Mesenchymal stem cell (in vitro differentiated cells and primary cell): Measurements from ENCODE around the gene DNAJC27.

ENCODE experiments used
- DNase-seq: peaks from one replicate; pipeline ENCODE4 v3.0.0-alpha.2; 2013
- H2AFZ ChIP-seq: one replicate; pipeline ENCODE4 v1.6.1; 2013; ENCODE audit warnings: low read depth, mild to moderate bottlenecking, control low read depth, inconsistent platforms, low read length, moderate library complexity
- H2AK5ac ChIP-seq: 2 replicates; pipeline ENCODE4 v1.6.1; 2013; ENCODE audit warnings: low read length, moderate library complexity, mild to moderate bottlenecking, inconsistent platforms; ENCODE audit not compliant: severe bottlenecking
- H2BK120ac ChIP-seq: one replicate; pipeline ENCODE4 v1.6.1; 2013; ENCODE audit warnings: low read depth, mild to moderate bottlenecking, inconsistent platforms, low read length, moderate library complexity
- H2BK12ac ChIP-seq, 2 experiments: one replicate each; pipeline ENCODE4 v1.6.1; 2013; ENCODE audit warnings: inconsistent platforms in 2 of 2, low read length in 2 of 2, mild to moderate bottlenecking in 2 of 2, moderate library complexity in 2 of 2, control low read depth in 1 of 2
- H2BK15ac ChIP-seq: one replicate; pipeline ENCODE4 v1.6.1; 2013; ENCODE audit warnings: mild to moderate bottlenecking, low read depth, inconsistent platforms; ENCODE audit not compliant: poor library complexity, severe bottlenecking
- H2BK5ac ChIP-seq: 2 replicates; pipeline ENCODE4 v1.6.1; 2013; ENCODE audit warnings: low read depth, mild to moderate bottlenecking, low read length, control low read depth, inconsistent platforms; ENCODE audit not compliant: poor library complexity, severe bottlenecking
- H3K14ac ChIP-seq, 2 experiments: one replicate each; pipeline ENCODE4 v1.6.1; 2013; ENCODE audit warnings: inconsistent platforms in 2 of 2, low read length in 2 of 2, control low read depth in 1 of 2, mild to moderate bottlenecking in 1 of 2, moderate library complexity in 1 of 2
- H3K18ac ChIP-seq, 2 experiments: one replicate each; pipeline ENCODE4 v1.6.1; 2013; ENCODE audit warnings: inconsistent platforms in 2 of 2, low read length in 2 of 2, control low read depth in 1 of 2, low read depth in 1 of 2, mild to moderate bottlenecking in 1 of 2
- H3K23ac ChIP-seq, 2 experiments: one replicate each; pipeline ENCODE4 v1.6.1; 2013; ENCODE audit warnings: inconsistent platforms in 2 of 2, low read length in 2 of 2, mild to moderate bottlenecking in 2 of 2, moderate library complexity in 2 of 2, control low read depth in 1 of 2
- H3K27ac ChIP-seq: 2 replicates; pipeline ENCODE4 v1.5.1; 2013; ENCODE audit warnings: mild to moderate bottlenecking, moderate library complexity, low read length, control low read depth, inconsistent platforms; ENCODE audit not compliant: poor library complexity, severe bottlenecking
- H3K27me3 ChIP-seq, 2 experiments: 2 replicates each; pipeline versions ENCODE4 v1.6.1 to v1.7.0; 2013; ENCODE audit warnings: low read length in 2 of 2, mild to moderate bottlenecking in 2 of 2, moderate library complexity in 2 of 2, control low read depth in 1 of 2, inconsistent platforms in 1 of 2; ENCODE audit not compliant: control insufficient read depth in 1 of 2, insufficient read depth in 1 of 2
- H3K36me3 ChIP-seq, 2 experiments: 2 replicates each; pipeline versions ENCODE4 v1.6.1 to v1.7.0; 2013; ENCODE audit warnings: low read length in 2 of 2, control low read depth in 1 of 2, inconsistent platforms in 1 of 2, low read depth in 1 of 2, mild to moderate bottlenecking in 1 of 2; ENCODE audit not compliant: insufficient read depth in 2 of 2, control insufficient read depth in 1 of 2
- H3K4ac ChIP-seq, 2 experiments: one replicate each; pipeline ENCODE4 v1.6.1; 2013; ENCODE audit warnings: inconsistent platforms in 2 of 2, low read length in 2 of 2, mild to moderate bottlenecking in 2 of 2, moderate library complexity in 2 of 2, control low read depth in 1 of 2, low read depth in 1 of 2
- H3K4me1 ChIP-seq: 2 replicates; pipeline ENCODE4 v1.6.1; 2013; ENCODE audit warnings: low read depth, low read length, control low read depth; ENCODE audit not compliant: control insufficient read depth, insufficient read depth
- H3K4me2 ChIP-seq: 2 replicates; pipeline ENCODE4 v1.6.1; 2013; ENCODE audit warnings: low read length, mild to moderate bottlenecking, inconsistent platforms; ENCODE audit not compliant: poor library complexity, severe bottlenecking
- H3K4me3 ChIP-seq, 2 experiments: 2 replicates each; pipeline versions ENCODE4 v1.5.1 to v1.7.0; 2013; ENCODE audit warnings: low read length in 2 of 2, mild to moderate bottlenecking in 2 of 2, control low read depth in 1 of 2, low read depth in 1 of 2; ENCODE audit not compliant: insufficient read depth in 1 of 2
- H3K79me1 ChIP-seq: replicated peaks from 2 replicates; pipeline ENCODE4 v1.6.1; 2013; ENCODE audit warnings: mild to moderate bottlenecking, control low read depth, low read length, inconsistent platforms; ENCODE audit not compliant: poor library complexity, severe bottlenecking
- H3K9ac ChIP-seq: 2 replicates; pipeline ENCODE4 v1.7.0; 2013; ENCODE audit warnings: mild to moderate bottlenecking, low read length, moderate library complexity
- H3K9me3 ChIP-seq: 2 replicates; pipeline ENCODE4 v1.7.0; 2013; ENCODE audit warnings: mild to moderate bottlenecking, low read length; ENCODE audit not compliant: control insufficient read depth
- H4K8ac ChIP-seq: one replicate; pipeline ENCODE4 v1.6.1; 2013; ENCODE audit warnings: inconsistent platforms, mild to moderate bottlenecking, low read length, moderate library complexity
- H4K91ac ChIP-seq: one replicate; pipeline ENCODE4 v1.6.1; 2013; ENCODE audit warnings: mild to moderate bottlenecking, low read length, inconsistent platforms
- WGBS: methylation state at CpG from one replicate; pipeline ENCODE4 v1.1.7; 2013; ENCODE audit warnings: mixed read lengths; 5-methylcytosine and 5-hydroxymethylcytosine counted together

The DNAJC27 gene

DNA sequence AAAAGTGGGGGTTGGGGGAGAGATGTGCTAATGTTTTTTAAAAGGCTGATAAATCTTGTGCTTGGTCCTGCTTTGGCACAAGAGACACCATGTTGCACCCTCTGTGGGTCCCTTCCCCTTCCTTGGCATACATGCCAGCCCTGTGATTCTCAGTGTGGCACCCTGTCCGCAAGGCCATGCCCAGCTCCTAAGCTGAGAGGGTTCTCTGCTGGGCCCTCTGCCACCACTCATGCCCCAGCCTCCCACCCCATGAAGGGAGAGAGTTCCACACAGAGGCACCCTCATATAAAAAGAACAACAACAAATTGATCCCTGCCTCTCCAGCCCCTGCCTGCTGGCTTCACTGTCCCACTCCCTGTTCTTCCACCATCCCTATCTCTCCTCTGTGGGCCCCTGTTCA lies 49.2 kb downstream of the DNAJC27 start:
- Histone ChIP-seq H3K27me3 (no peaks in the 10 kb centered on the region), H3K9me3 (no peaks in the 10 kb centered on the region), H2AFZ (no peak overlapping the region), H2BK5ac (no peak overlapping the region), H3K4me3 (no peak overlapping the region), H3K9ac (no peak overlapping the region), H3K36me3 (peaks cover 10 to 12% of the 10 kb centered on the region in 2 experiments), H2BK15ac (peak overlapping the region; percentile 71), H3K23ac (no peak overlapping the region), H4K91ac (no peak overlapping the region), H3K4ac (no peak overlapping the region), H3K4me1 (peaks cover 15% of the 10 kb centered on the region), H2BK120ac (no peak overlapping the region), H3K14ac (no peak overlapping the region), H3K27ac (no peak overlapping the region), H3K18ac (no peak overlapping the region), H4K8ac (no peak overlapping the region), H3K4me2 (no peak overlapping the region), H2AK5ac (no peak overlapping the region), H3K79me1 (peaks cover 13% of the 10 kb centered on the region), H2BK12ac (no peak overlapping the region)
- 100% methylated on average over 1 of the region's 1 CpG for WGBS
- no peak for DNase-seq

DNA sequence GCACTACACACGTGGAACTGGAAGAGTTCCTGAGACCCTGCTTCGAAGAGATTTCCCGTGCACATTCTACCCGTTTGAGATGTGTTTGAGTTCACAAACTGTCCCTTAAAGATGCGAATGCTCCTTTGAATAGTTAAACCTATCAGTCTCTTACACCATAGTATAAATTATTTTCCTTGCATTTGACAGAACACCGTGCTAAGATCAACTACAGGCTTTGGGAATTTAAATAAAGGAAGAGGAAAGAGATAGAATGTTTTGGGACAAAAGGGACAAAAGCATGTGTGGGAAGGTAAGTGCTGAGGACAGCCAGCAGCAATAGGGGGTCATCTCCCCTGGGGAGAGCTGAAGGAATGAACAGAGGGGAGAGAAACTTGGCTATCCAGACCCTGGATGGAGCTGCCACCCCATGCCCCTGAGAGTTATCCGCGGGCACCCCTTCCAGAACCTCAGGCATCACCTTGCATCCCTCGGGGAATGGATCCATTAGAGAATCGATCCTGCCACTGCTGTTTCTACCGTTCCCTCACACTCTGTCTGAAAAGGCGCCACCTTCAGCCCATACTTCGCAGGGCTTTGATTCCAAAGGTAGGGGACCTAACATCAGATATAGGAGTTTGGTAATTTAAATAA lies 50.8 kb downstream of the DNAJC27 start:
- Histone ChIP-seq H3K27me3 (no peaks in the 10 kb centered on the region), H3K27ac (no peak overlapping the region), H3K79me1 (peaks cover 20% of the 10 kb centered on the region), H2BK12ac (no peak overlapping the region), H3K9me3 (no peaks in the 10 kb centered on the region), H3K4me3 (peak overlapping the region; percentile 61 to 73), H3K9ac (peak overlapping the region; percentile 66), H3K4me2 (peak overlapping the region; percentile 88), H3K36me3 (peaks cover 18% of the 10 kb centered on the region in 2 experiments), H4K8ac (no peak overlapping the region), H2BK120ac (no peak overlapping the region), H3K14ac (no peak overlapping the region), H3K4me1 (peaks cover 20% of the 10 kb centered on the region), H2BK15ac (peak overlapping the region; percentile 29), H2AFZ (peak overlapping the region; percentile 60), H2BK5ac (no peak overlapping the region), H3K4ac (no peak overlapping the region), H3K23ac (no peak overlapping the region), H2AK5ac (no peak overlapping the region), H3K18ac (no peak overlapping the region), H4K91ac (no peak overlapping the region)
- DNase-seq: peak; percentile 38
- 32% methylated on average over 8 of the region's 13 CpGs for WGBS

DNA sequence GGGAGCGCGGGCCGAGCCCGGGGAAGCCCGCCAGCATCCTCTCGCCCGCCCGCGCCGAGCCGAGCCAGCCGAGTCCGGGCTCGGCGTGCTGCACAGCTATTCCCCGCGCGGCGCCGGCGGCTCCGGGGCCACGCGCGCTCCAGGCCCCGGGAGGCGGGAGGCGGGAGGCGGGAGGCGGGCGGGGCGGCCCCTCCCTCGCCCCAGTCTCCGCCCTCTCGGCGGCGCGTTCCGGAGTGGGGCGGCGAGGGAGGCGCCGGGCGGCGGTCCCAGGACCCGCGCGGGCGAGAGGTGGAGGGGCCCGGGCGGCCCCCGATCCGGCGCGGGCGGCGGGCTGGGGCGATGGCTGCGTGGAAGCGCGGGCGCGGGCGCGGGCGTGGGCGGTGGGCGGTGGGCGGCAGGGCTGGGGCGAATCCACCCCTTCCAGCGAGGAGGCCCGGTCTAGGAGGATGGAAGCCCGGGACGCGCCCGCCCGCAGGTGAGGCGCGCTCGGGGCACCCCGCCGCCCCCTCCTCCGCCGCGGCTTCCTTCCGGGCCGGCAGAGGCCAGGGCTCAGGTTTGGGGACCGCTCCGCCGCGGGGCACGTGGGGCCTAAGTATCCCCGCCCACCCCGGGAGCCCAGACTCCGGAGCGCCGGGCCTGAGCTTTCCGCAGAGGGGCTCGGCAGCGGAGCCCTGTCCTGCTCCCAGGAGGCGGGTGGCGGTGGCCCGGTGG lies 51.5 kb downstream of the DNAJC27 start, which contains the start of gene ADCY3:
Gene ADCY3 (minus strand): TSS at position 140 of the 711 bp plus-strand sequence. CDS start 1,250 bp downstream, outside the sequence.
- 1% methylated on average over 53 of the region's 103 CpGs for WGBS
- H3K9me3 ChIP-seq: no peaks in the 10 kb centered on the region
- H3K27ac ChIP-seq: no peak within 1 kb of the TSS
- H2AFZ ChIP-seq: peak within 1 kb of the TSS; percentile 60
- H4K91ac ChIP-seq: peak within 1 kb of the TSS; percentile 82
- H3K9ac ChIP-seq: peak within 1 kb of the TSS; percentile 74
- H3K79me1 ChIP-seq: peaks cover 23% of the 10 kb centered on the region
- H4K8ac ChIP-seq: peak within 1 kb of the TSS; percentile 67
- H3K27me3 ChIP-seq: no peaks in the 10 kb centered on the region
- H2BK12ac ChIP-seq: peak within 1 kb of the TSS in 1 of 2 experiments; percentile 39
- H3K36me3 ChIP-seq: peaks cover 18 to 19% of the 10 kb centered on the region in 2 experiments
- H3K4me1 ChIP-seq: peaks cover 20% of the 10 kb centered on the region
- peak within 1 kb of the TSS; percentile 23 to 69 for H3K18ac ChIP-seq
- DNase-seq: peak; percentile 41
- H3K4me2 ChIP-seq: peak within 1 kb of the TSS; percentile 95
- H2AK5ac ChIP-seq: no peak within 1 kb of the TSS
- H3K14ac ChIP-seq: peak within 1 kb of the TSS in 1 of 2 experiments; percentile 80
- peak within 1 kb of the TSS in 1 of 2 experiments; percentile 60 for H3K23ac ChIP-seq
- H3K4me3 ChIP-seq: peak within 1 kb of the TSS; percentile 61 to 86
- H3K4ac ChIP-seq: peak within 1 kb of the TSS in 1 of 2 experiments; percentile 35
- H2BK120ac ChIP-seq: peak within 1 kb of the TSS; percentile 68
- H2BK15ac ChIP-seq: peak within 1 kb of the TSS; percentile 74
- no peak within 1 kb of the TSS for H2BK5ac ChIP-seq

DNA sequence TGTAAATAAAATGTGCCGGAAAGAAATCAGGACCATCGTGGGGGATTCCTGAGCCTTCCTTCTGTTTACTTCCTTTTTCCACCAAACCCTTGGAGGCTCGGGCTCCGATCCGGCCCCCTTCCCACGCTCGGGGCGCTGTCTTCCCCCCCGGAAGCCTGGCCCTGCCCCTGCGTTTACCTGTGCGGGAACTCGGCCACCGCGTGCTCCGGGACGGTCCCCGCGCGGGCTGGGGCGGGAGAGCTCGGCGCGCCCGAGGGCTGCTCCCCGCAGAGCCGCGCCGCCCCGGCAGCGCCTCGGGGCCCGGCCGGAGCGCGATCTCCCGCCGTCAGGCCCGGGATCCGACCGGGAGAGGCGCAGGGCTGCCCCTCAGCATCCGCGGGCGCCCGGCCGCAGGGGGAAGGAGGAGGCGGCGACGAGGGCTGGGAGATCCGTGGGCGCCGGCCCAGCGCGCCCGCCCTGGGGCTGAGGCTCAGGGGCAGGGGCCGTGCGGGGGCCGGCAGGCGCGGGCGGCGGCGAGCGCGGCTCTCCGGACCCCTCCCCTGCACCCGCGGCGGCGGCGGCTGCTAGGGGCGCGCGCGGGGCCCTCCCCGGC lies 52.2 kb downstream of the DNAJC27 start:
- DNase-seq: peak; percentile 26
- H3K79me1 ChIP-seq: peaks cover 27% of the 10 kb centered on the region

More for the DNA sequence above, 52.2 kb downstream of the DNAJC27 start:
- Histone ChIP-seq H3K4me3 (peak overlapping the region; percentile 61 to 86), H3K4me2 (peak overlapping the region; percentile 95), H3K9me3 (no peaks in the 10 kb centered on the region), H3K4me1 (peaks cover 20% of the 10 kb centered on the region), H2BK12ac (peak overlapping the region in 1 of 2 experiments; percentile 39), H3K4ac (peak overlapping the region in 1 of 2 experiments; percentile 35), H2AFZ (peak overlapping the region; percentile 51), H4K8ac (no peak overlapping the region), H3K18ac (no peak overlapping the region), H4K91ac (no peak overlapping the region), H3K14ac (peak overlapping the region in 1 of 2 experiments; percentile 80), H2AK5ac (no peak overlapping the region), H3K27ac (no peak overlapping the region), H3K23ac (peak overlapping the region in 1 of 2 experiments; percentile 60), H2BK5ac (no peak overlapping the region), H3K36me3 (peaks cover 23 to 24% of the 10 kb centered on the region in 2 experiments), H2BK15ac (peak overlapping the region; percentile 74), H2BK120ac (no peak overlapping the region), H3K9ac (peak overlapping the region; percentile 74), H3K27me3 (no peaks in the 10 kb centered on the region)
- WGBS: under 1% methylated on average over 23 of the region's 76 CpGs
